ENCODE results near the gene NT5C1B. TPM values are rescaled to one million over a fixed set of nuclear protein-coding genes. Genes with fewer than 3 reads are reported as not detected.

NT5C1B gene
- total and polyA plus RNA-seq, 2 experiments from 2014 or later: not detected

DNA sequence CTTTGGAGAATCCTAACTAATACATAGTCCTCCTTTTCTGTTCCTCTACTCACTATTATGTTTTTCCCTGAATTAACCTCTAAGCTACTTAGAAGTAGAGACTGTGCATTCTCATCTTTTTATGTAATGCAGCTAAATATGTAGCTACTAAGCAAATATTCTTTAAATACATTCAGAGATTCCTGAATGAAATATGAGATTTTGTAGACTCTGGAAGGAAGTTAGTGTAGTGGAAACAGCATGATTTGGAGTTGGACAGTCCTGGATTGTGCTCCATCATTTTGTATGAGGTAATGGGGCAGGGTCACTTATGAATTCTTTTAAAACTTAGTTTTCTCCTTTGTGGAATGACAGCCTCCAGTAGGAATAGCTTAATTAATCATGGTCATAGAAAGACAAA lies 24.7 kb upstream of the NT5C1B start:
- no peak overlapping the region for H3K4me3 ChIP-seq
- Mint-ChIP-seq H3K9me3 (no peaks in the 10 kb centered on the region; the same call in 2 of the 3 replicates), H3K36me3 (ENCODE audit: low read depth) (no peaks in the 10 kb centered on the region), H3K27ac (no peak overlapping the region), H3K4me1 (no peaks in the 10 kb centered on the region), H3K27me3 (ENCODE audit: insufficient read depth, low read depth, poor library complexity) (no peaks in the 10 kb centered on the region), H3K4me3 (no peak overlapping the region)
- no peaks in the 10 kb centered on the region for H3K4me1 ChIP-seq (ENCODE audit: insufficient read depth)
- DNase-seq (ENCODE audit: low spot score): no peak
- TF ChIP-seq JUNB (IDR thresholded peaks at IDR 0.05; ENCODE audit: unreplicated experiment) (no peak), EZH2 (IDR thresholded peaks at IDR 0.05; ENCODE audit: low read depth, unreplicated experiment) (no peak), ZNF331 (CRISPR knock-in tag; IDR thresholded peaks at IDR 0.05; ENCODE audit: low read depth) (no peak), POLR2AphosphoS5 (IDR thresholded peaks at IDR 0.05; ENCODE audit: low read depth) (no peak), NANOG (IDR thresholded peaks at IDR 0.05; ENCODE audit: borderline replicate concordance) (no peak), STAT1 (IDR thresholded peaks at IDR 0.05; ENCODE audit: unreplicated experiment) (no peak), CREB1 (CRISPR knock-in tag; IDR thresholded peaks at IDR 0.05; ENCODE audit: low read depth) (no peak)
- TF ChIP-seq, protein P1, sequence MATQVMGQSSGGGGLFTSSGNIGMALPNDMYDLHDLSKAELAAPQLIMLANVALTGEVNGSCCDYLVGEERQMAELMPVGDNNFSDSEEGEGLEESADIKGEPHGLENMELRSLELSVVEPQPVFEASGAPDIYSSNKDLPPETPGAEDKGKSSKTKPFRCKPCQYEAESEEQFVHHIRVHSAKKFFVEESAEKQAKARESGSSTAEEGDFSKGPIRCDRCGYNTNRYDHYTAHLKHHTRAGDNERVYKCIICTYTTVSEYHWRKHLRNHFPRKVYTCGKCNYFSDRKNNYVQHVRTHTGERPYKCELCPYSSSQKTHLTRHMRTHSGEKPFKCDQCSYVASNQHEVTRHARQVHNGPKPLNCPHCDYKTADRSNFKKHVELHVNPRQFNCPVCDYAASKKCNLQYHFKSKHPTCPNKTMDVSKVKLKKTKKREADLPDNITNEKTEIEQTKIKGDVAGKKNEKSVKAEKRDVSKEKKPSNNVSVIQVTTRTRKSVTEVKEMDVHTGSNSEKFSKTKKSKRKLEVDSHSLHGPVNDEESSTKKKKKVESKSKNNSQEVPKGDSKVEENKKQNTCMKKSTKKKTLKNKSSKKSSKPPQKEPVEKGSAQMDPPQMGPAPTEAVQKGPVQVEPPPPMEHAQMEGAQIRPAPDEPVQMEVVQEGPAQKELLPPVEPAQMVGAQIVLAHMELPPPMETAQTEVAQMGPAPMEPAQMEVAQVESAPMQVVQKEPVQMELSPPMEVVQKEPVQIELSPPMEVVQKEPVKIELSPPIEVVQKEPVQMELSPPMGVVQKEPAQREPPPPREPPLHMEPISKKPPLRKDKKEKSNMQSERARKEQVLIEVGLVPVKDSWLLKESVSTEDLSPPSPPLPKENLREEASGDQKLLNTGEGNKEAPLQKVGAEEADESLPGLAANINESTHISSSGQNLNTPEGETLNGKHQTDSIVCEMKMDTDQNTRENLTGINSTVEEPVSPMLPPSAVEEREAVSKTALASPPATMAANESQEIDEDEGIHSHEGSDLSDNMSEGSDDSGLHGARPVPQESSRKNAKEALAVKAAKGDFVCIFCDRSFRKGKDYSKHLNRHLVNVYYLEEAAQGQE (IDR thresholded peaks at IDR 0.05; ENCODE audit: unreplicated experiment): no peak
- TF ChIP-seq, protein P2, sequence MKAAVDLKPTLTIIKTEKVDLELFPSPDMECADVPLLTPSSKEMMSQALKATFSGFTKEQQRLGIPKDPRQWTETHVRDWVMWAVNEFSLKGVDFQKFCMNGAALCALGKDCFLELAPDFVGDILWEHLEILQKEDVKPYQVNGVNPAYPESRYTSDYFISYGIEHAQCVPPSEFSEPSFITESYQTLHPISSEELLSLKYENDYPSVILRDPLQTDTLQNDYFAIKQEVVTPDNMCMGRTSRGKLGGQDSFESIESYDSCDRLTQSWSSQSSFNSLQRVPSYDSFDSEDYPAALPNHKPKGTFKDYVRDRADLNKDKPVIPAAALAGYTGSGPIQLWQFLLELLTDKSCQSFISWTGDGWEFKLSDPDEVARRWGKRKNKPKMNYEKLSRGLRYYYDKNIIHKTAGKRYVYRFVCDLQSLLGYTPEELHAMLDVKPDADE (IDR thresholded peaks at IDR 0.05): no peak
- TF ChIP-seq, protein P3, sequence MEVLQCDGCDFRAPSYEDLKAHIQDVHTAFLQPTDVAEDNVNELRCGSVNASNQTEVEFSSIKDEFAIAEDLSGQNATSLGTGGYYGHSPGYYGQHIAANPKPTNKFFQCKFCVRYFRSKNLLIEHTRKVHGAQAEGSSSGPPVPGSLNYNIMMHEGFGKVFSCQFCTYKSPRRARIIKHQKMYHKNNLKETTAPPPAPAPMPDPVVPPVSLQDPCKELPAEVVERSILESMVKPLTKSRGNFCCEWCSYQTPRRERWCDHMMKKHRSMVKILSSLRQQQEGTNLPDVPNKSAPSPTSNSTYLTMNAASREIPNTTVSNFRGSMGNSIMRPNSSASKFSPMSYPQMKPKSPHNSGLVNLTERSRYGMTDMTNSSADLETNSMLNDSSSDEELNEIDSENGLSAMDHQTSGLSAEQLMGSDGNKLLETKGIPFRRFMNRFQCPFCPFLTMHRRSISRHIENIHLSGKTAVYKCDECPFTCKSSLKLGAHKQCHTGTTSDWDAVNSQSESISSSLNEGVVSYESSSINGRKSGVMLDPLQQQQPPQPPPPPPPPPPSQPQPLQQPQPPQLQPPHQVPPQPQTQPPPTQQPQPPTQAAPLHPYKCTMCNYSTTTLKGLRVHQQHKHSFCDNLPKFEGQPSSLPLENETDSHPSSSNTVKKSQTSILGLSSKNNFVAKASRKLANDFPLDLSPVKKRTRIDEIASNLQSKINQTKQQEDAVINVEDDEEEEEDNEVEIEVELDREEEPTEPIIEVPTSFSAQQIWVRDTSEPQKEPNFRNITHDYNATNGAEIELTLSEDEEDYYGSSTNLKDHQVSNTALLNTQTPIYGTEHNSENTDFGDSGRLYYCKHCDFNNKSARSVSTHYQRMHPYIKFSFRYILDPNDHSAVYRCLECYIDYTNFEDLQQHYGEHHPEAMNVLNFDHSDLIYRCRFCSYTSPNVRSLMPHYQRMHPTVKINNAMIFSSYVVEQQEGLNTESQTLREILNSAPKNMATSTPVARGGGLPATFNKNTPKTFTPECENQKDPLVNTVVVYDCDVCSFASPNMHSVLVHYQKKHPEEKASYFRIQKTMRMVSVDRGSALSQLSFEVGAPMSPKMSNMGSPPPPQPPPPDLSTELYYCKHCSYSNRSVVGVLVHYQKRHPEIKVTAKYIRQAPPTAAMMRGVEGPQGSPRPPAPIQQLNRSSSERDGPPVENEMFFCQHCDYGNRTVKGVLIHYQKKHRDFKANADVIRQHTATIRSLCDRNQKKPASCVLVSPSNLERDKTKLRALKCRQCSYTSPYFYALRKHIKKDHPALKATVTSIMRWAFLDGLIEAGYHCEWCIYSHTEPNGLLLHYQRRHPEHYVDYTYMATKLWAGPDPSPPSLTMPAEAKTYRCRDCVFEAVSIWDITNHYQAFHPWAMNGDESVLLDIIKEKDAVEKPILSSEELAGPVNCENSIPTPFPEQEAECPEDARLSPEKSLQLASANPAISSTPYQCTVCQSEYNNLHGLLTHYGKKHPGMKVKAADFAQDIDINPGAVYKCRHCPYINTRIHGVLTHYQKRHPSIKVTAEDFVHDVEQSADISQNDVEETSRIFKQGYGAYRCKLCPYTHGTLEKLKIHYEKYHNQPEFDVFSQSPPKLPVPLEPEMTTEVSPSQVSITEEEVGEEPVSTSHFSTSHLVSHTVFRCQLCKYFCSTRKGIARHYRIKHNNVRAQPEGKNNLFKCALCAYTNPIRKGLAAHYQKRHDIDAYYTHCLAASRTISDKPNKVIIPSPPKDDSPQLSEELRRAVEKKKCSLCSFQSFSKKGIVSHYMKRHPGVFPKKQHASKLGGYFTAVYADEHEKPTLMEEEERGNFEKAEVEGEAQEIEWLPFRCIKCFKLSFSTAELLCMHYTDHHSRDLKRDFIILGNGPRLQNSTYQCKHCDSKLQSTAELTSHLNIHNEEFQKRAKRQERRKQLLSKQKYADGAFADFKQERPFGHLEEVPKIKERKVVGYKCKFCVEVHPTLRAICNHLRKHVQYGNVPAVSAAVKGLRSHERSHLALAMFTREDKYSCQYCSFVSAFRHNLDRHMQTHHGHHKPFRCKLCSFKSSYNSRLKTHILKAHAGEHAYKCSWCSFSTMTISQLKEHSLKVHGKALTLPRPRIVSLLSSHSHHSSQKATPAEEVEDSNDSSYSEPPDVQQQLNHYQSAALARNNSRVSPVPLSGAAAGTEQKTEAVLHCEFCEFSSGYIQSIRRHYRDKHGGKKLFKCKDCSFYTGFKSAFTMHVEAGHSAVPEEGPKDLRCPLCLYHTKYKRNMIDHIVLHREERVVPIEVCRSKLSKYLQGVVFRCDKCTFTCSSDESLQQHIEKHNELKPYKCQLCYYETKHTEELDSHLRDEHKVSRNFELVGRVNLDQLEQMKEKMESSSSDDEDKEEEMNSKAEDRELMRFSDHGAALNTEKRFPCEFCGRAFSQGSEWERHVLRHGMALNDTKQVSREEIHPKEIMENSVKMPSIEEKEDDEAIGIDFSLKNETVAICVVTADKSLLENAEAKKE (CRISPR knock-in tag; IDR thresholded peaks at IDR 0.05): no peak
- TF ChIP-seq, protein P4, sequence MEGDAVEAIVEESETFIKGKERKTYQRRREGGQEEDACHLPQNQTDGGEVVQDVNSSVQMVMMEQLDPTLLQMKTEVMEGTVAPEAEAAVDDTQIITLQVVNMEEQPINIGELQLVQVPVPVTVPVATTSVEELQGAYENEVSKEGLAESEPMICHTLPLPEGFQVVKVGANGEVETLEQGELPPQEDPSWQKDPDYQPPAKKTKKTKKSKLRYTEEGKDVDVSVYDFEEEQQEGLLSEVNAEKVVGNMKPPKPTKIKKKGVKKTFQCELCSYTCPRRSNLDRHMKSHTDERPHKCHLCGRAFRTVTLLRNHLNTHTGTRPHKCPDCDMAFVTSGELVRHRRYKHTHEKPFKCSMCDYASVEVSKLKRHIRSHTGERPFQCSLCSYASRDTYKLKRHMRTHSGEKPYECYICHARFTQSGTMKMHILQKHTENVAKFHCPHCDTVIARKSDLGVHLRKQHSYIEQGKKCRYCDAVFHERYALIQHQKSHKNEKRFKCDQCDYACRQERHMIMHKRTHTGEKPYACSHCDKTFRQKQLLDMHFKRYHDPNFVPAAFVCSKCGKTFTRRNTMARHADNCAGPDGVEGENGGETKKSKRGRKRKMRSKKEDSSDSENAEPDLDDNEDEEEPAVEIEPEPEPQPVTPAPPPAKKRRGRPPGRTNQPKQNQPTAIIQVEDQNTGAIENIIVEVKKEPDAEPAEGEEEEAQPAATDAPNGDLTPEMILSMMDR (conservative IDR thresholded peaks at IDR 0.05; ENCODE audit: low read depth in 2 of 2): no peak
- H3K27ac ChIP-seq (ENCODE audit: low read depth): no peak overlapping the region
- no peaks in the 10 kb centered on the region for H3K27me3 ChIP-seq (ENCODE audit: insufficient read depth)
- H3K36me3 ChIP-seq (ENCODE audit: insufficient read depth): no peaks in the 10 kb centered on the region
- H3K79me2 ChIP-seq (replicated peaks; ENCODE audit: insufficient read depth): no peaks in the 10 kb centered on the region
- no peak for ATAC-seq
- peaks cover 7% of the 10 kb centered on the region; the same call in 1 of the 2 replicates for H3K9me2 ChIP-seq (ENCODE audit: insufficient read depth)
- H3K4me2 ChIP-seq: no peak overlapping the region
- H4K20me1 ChIP-seq (replicated peaks; ENCODE audit: insufficient read depth): no peaks in the 10 kb centered on the region
- no peaks in the 10 kb centered on the region for H3F3A ChIP-seq (replicated peaks; ENCODE audit: low read depth)
- H2AFZ ChIP-seq: no peak overlapping the region
